ENCODE data around the gene TTC28.

DNA sequence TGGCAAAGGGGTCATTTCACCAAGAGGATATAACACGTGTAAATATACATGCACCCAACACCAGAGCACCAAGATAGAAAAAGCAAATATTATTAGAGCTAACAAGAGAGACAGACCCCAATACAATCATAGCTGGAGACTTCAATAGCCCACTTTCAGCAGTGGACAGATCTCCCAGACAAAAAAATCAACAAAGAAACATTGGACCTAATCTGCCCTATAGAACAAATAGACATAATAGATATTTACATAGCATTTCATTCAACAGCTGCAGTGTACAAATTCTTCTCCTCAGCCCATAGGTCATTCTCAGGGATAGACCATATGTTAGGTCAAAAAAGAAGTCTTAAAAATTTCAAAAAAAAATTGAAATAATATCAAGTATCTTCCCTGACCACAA lies 312.8 kb downstream of the TTC28 start:
- TF ChIP-seq, protein P1, sequence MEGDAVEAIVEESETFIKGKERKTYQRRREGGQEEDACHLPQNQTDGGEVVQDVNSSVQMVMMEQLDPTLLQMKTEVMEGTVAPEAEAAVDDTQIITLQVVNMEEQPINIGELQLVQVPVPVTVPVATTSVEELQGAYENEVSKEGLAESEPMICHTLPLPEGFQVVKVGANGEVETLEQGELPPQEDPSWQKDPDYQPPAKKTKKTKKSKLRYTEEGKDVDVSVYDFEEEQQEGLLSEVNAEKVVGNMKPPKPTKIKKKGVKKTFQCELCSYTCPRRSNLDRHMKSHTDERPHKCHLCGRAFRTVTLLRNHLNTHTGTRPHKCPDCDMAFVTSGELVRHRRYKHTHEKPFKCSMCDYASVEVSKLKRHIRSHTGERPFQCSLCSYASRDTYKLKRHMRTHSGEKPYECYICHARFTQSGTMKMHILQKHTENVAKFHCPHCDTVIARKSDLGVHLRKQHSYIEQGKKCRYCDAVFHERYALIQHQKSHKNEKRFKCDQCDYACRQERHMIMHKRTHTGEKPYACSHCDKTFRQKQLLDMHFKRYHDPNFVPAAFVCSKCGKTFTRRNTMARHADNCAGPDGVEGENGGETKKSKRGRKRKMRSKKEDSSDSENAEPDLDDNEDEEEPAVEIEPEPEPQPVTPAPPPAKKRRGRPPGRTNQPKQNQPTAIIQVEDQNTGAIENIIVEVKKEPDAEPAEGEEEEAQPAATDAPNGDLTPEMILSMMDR (IDR thresholded peaks at IDR 0.05; ENCODE audit: low read depth, low read length): no peak
- TF ChIP-seq POLR2A (IDR thresholded peaks at IDR 0.05; ENCODE audit: extremely low read depth, insufficient read length) (no peak), MYC (IDR thresholded peaks at IDR 0.05; ENCODE audit: low read depth, low read length) (no peak)
- TF ChIP-seq, protein P2, sequence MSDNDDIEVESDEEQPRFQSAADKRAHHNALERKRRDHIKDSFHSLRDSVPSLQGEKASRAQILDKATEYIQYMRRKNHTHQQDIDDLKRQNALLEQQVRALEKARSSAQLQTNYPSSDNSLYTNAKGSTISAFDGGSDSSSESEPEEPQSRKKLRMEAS (IDR thresholded peaks at IDR 0.05; ENCODE audit: low read depth, low read length): no peak

All from NB4 (cell line).